Lung (tissue), 12 donors: ENCODE data around the gene PTPRH. TPM values are rescaled to one million over a fixed set of nuclear protein-coding genes. Genes with fewer than 3 reads are reported as not detected.

Experiments used
- ATAC-seq: fragments of 200-7000 bp; cut with Tn5 transposase; one replicate; pipeline ENCODE4 v1.9.1; 2020; ENCODE audit warnings: moderate number of reproducible peaks; ENCODE audit not compliant: insufficient read depth, low FRiP score
- DNase-seq, 3 donors: peaks; one replicate each; pipeline ENCODE4 v3.0.0-alpha.2; 2013 to 2017
- H3K27ac ChIP-seq, 2 donors: one replicate each; pipeline ENCODE4 v1.5.1; 2013; ENCODE audit warnings: mild to moderate bottlenecking in 2 of 2, moderate library complexity in 2 of 2, control low read depth in 1 of 2, inconsistent platforms in 1 of 2, low read depth in 1 of 2, low read length in 1 of 2
- H3K27me3 ChIP-seq, 3 donors: one replicate each; pipeline ENCODE4 v1.5.1; 2013; ENCODE audit warnings: low read length in 2 of 3; ENCODE audit not compliant: control insufficient read depth in 3 of 3, insufficient read depth in 3 of 3
- H3K36me3 ChIP-seq, 4 donors: one replicate each; pipeline ENCODE4 v1.5.1; 2013; ENCODE audit warnings: low read length in 4 of 4, mild to moderate bottlenecking in 1 of 4, moderate library complexity in 1 of 4; ENCODE audit not compliant: control insufficient read depth in 4 of 4, insufficient read depth in 4 of 4
- H3K4me1 ChIP-seq, 5 donors: one replicate each; pipeline ENCODE4 v1.5.1; 2013; ENCODE audit warnings: low read length in 5 of 5, mild to moderate bottlenecking in 2 of 5, moderate library complexity in 1 of 5; ENCODE audit not compliant: control insufficient read depth in 5 of 5, insufficient read depth in 5 of 5
- H3K4me3 ChIP-seq: one replicate; pipeline ENCODE4 v1.5.1; 2013; ENCODE audit warnings: mild to moderate bottlenecking, control low read depth, moderate library complexity
- H3K9ac ChIP-seq, 2 donors: one replicate each; pipeline ENCODE4 v1.5.1; 2013; ENCODE audit warnings: low read length in 2 of 2, control low read depth in 1 of 2; ENCODE audit not compliant: insufficient read depth in 1 of 2
- H3K9me3 ChIP-seq, 4 donors: one replicate each; pipeline ENCODE4 v1.5.1; 2013; ENCODE audit warnings: low read length in 3 of 4, mild to moderate bottlenecking in 1 of 4, moderate library complexity in 1 of 4; ENCODE audit not compliant: control insufficient read depth in 4 of 4, insufficient read depth in 3 of 4
- WGBS, 2 donors: extraction: QIAGEN DNeasy Blood & Tissue Kit; methylation state at CpG; one replicate each; pipeline ENCODE4 v1.1.7; 2013; 5-methylcytosine and 5-hydroxymethylcytosine counted together
- polyA plus RNA-seq, 2 donors: library from polyadenylated mRNA; stranded (reverse); fragments of 200-250 nt; gene quantifications; one replicate each; pipeline ENCODE4 v1.2.1, GENCODE V29; 2013
- total RNA-seq, 2 donors: library from RNA; depleted of rRNA in 1 of 2; stranded (reverse); fragments of >200 nt in 1 of 2; gene quantifications; one replicate each; pipeline ENCODE4 v1.2.1, GENCODE V29; 2014 to 2021
- TF ChIP-seq, protein P1 (sequence below): IDR thresholded peaks from 2 replicates; pipeline ENCODE4 v1.5.1; 2012; ENCODE audit warnings: mild to moderate bottlenecking; ENCODE audit errors: control extremely low read depth, extremely low read depth
- donor health status: control.
- donor health status: control.
- donor health status: Bipolar disorder and iron deficiency.
- donor health status: healthy.
- donor health status: DM: yes; HTN: yes; CAD: no.

PTPRH gene
- total and polyA plus RNA-seq, 4 donors = 0.22 to 1.3 (median 0.51) TPM

DNA sequence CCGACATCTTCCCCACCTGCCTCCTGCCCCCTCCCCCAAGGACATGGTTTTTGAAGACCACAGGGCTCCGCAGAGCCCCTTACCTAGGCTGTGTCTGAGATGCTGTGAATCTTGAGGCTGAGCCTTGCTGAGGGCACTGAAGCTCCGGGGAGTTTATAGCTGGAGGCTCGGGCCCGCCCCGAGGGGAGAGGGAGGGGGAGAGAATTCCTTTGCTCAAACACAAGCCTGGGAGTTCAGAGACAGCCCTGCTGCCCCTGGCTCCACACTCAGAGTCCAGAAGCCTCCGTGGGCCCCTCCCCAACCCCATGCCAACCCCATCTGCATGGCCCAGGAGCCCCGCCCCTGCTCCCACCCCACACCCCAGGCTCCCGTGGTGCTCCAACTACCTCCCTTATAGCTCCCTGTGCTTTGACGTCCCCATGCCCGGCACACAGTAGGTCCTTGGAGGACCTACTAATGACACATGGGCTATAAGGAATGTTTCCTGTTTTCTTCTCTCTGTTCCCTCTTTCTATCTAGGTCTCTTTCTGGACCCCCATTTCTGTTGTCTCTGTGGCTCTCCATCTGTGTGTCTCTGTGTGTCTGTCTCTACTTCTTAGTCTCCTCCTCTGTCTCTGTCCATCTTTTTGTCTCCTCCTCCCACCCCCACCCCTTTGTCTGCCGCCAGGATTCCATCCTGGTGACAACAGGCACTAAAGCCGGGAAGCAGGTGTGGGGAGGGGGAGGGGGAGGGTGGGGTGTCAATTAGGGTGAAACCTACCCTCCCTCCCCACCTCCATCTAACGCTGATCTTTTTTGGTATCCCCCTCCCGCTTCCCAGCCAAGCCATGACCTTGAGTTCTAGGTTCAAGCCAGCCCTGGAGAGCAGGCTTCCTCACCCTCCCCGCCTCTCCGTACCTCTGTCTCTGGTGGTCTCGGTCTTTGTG, 60.0 kb downstream of the PTPRH start, which contains the start of gene TNNT1:
TNNT1 (minus strand) TSS at position 129 of the 926 bp plus-strand sequence. CDS start 2,049 bp downstream, outside the sequence.
- ATAC-seq (no peak), DNase-seq (no peak)
- no peak within 1 kb of the TSS for H3K9ac ChIP-seq
- WGBS, 2 donors = 14 to 39% methylated on average over 18 of the region's 18 CpGs
- H3K9me3 ChIP-seq = peaks cover 0 to 6% (median 0%) of the 10 kb centered on the region in 4 donors
- H3K4me1 ChIP-seq = peaks cover 0 to 4% (median 0%) of the 10 kb centered on the region in 5 donors
- H3K27ac ChIP-seq = peak within 1 kb of the TSS in 1 of 2 donors; percentile 62
- TF ChIP-seq, protein P1, sequence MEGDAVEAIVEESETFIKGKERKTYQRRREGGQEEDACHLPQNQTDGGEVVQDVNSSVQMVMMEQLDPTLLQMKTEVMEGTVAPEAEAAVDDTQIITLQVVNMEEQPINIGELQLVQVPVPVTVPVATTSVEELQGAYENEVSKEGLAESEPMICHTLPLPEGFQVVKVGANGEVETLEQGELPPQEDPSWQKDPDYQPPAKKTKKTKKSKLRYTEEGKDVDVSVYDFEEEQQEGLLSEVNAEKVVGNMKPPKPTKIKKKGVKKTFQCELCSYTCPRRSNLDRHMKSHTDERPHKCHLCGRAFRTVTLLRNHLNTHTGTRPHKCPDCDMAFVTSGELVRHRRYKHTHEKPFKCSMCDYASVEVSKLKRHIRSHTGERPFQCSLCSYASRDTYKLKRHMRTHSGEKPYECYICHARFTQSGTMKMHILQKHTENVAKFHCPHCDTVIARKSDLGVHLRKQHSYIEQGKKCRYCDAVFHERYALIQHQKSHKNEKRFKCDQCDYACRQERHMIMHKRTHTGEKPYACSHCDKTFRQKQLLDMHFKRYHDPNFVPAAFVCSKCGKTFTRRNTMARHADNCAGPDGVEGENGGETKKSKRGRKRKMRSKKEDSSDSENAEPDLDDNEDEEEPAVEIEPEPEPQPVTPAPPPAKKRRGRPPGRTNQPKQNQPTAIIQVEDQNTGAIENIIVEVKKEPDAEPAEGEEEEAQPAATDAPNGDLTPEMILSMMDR = no peak
- H3K27me3 ChIP-seq = peaks cover 11 to 41% (median 18%) of the 10 kb centered on the region in 3 donors
- no peak within 1 kb of the TSS for H3K4me3 ChIP-seq
- no peaks in the 10 kb centered on the region for H3K36me3 ChIP-seq

DNA sequence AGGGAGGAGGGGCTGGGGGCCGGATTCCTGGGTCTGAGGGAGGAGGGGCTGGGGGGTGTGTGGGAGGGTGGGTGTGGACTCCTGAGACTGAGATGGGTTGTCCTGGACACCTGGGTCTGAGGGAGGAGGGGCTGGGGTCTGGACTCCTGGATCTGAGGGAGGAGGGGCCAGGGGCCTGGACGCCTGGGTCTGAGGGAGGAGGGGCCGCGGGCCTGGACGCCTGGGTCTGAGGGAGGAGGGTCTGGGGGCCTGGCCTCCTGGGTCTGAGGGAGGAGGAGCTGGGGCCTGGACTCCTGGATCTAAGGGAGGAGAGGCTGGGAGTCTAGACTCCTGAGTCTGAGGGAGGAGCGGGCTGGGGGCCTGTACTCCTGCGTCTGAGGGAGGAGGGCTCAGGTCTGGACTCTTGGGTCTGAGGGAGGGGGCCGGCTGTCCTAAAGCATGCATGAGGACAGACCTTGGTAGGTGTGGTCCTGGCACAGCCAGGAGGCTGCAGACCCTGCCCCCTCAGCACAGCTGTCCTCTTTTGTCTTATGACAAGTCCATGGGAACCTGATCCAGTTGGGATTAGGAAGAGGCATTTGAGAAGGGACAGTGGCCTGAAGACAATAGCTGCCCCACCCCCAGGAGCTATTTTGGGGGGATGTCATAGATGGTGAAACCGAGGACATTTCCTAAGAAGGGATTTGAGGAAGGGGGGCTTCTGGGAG, 61.6 kb downstream of the PTPRH start:
- TF ChIP-seq, protein P1 = no peak
- H3K27ac ChIP-seq = no peak overlapping the region
- H3K4me1 ChIP-seq = peaks cover 0 to 4% (median 0%) of the 10 kb centered on the region in 5 donors
- ATAC-seq = no peak
- H3K27me3 ChIP-seq = peaks cover 11 to 51% (median 26%) of the 10 kb centered on the region in 3 donors
- DNase-seq = no peak
- no peak overlapping the region for H3K4me3 ChIP-seq
- peaks cover 0 to 9% (median 0%) of the 10 kb centered on the region in 4 donors for H3K9me3 ChIP-seq
- H3K36me3 ChIP-seq = no peaks in the 10 kb centered on the region
- WGBS, 2 donors = 34 to 52% methylated on average over 8 to 9 of the region's 9 CpGs
- no peak overlapping the region for H3K9ac ChIP-seq

DNA sequence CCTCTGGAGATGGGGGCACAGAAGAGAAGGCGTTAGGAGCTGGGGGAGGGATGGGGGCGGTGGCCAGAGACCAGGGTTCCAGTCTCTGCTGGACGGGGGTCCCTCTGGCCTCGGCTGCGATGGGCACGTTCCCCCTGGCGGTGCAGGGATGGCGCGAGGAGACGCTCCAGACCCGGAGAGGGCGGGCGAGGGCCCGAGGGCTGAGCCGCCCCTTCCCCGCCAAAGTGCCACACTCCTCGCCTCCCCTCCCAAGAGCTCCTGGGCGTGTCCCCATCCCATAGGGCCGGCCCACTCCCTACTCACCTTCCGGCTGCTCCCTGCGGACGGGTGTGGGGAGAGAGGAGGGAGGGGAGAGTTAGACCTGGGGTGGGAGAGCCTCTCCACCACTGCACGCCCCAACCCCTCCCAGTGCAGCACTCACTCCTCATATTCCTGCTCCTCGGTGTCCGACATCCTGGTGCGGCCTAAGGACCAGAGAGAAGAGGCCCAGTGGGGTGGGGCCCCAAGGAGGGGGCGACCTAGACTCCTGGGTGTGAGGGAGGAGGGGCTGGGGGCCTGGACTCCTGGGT, 62.5 kb downstream of the PTPRH start:
- no peak for ATAC-seq
- peaks cover 11 to 51% (median 28%) of the 10 kb centered on the region in 3 donors for H3K27me3 ChIP-seq
- no peak overlapping the region for H3K9ac ChIP-seq
- H3K4me1 ChIP-seq = peaks cover 0 to 4% (median 0%) of the 10 kb centered on the region in 5 donors
- H3K9me3 ChIP-seq = peaks cover 0 to 7% (median 0%) of the 10 kb centered on the region in 4 donors
- H3K36me3 ChIP-seq = no peaks in the 10 kb centered on the region
- no peak overlapping the region for H3K4me3 ChIP-seq
- 2 to 3% methylated on average over 24 to 27 of the region's 27 CpGs for WGBS, 2 donors
- TF ChIP-seq, protein P1 = no peak
- no peak for DNase-seq
- peak overlapping the region in 1 of 2 donors; percentile 26 for H3K27ac ChIP-seq
